Measurements from ENCODE around the gene STOML1.

Gene STOML1

GRCh38 chr15:73949496-73949895 lies 42.6 kb downstream of the STOML1 start:
- peaks cover 7% of the 10 kb centered on the region for H3K27me3 Mint-ChIP-seq (ENCODE audit: low read depth, poor library complexity)
- peaks cover 37% of the 10 kb centered on the region for H3K36me3 Mint-ChIP-seq (ENCODE audit: low read depth)
- no peak overlapping the region for H3K4me3 Mint-ChIP-seq
- no peak for DNase-seq
- no peaks in the 10 kb centered on the region for H3K9me3 Mint-ChIP-seq
- H3K27ac Mint-ChIP-seq, result peak overlapping the region; percentile 44
- H3K4me1 Mint-ChIP-seq, result peaks cover 41% of the 10 kb centered on the region
- TF ChIP-seq, protein P1, sequence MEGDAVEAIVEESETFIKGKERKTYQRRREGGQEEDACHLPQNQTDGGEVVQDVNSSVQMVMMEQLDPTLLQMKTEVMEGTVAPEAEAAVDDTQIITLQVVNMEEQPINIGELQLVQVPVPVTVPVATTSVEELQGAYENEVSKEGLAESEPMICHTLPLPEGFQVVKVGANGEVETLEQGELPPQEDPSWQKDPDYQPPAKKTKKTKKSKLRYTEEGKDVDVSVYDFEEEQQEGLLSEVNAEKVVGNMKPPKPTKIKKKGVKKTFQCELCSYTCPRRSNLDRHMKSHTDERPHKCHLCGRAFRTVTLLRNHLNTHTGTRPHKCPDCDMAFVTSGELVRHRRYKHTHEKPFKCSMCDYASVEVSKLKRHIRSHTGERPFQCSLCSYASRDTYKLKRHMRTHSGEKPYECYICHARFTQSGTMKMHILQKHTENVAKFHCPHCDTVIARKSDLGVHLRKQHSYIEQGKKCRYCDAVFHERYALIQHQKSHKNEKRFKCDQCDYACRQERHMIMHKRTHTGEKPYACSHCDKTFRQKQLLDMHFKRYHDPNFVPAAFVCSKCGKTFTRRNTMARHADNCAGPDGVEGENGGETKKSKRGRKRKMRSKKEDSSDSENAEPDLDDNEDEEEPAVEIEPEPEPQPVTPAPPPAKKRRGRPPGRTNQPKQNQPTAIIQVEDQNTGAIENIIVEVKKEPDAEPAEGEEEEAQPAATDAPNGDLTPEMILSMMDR (IDR thresholded peaks at IDR 0.05), result no peak

DNA sequence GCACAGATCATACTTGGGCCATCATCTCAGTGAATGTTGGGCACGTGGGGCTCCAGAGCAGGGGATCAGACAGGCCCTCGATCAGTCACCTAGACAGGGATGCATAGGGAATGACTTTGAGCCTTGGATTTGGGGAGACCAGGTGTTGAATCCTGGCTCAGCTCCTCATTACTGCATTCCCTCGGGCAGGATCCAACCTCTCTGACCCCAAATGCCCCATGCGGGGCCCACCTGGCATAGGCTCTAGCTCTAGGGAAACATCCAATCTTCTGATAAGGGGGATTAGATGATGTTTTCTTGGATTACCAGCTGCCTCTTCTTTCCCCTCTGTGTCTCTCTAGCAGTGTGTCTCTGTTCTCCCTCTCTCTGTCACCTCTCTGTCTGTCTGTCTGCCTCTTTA lies 43.1 kb downstream of the STOML1 start:
- H3K27me3 Mint-ChIP-seq (ENCODE audit: low read depth, poor library complexity), result peaks cover 7% of the 10 kb centered on the region
- no peaks in the 10 kb centered on the region for H3K9me3 Mint-ChIP-seq
- peak overlapping the region; percentile 44 for H3K27ac Mint-ChIP-seq
- peaks cover 37% of the 10 kb centered on the region for H3K36me3 Mint-ChIP-seq (ENCODE audit: low read depth)
- TF ChIP-seq, protein P1 (IDR thresholded peaks at IDR 0.05), result no peak
- H3K4me3 Mint-ChIP-seq, result no peak overlapping the region
- peaks cover 41% of the 10 kb centered on the region for H3K4me1 Mint-ChIP-seq
- no peak for DNase-seq

DNA sequence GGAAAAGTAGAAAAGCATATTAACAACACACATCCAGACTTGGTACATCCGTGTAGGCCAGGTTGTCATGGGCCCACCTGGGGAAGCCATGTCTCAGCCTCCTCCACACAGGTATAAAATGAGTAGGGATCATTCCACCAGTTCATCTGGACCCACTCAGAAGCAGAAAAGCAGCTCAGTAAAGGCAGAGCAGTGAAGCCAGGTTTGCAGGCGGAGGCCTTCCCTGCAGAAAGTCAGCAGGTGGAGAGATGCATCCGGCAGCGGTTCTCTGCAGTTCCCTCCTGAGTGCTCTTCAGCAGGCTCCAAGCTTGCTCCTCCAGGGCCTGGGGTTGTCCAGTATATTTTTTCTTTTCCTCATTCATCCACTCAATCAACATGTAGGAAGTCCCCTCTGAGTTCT lies 43.7 kb downstream of the STOML1 start:
- TF ChIP-seq, protein P1 (IDR thresholded peaks at IDR 0.05), result no peak
- Mint-ChIP-seq H3K9me3 (no peaks in the 10 kb centered on the region), H3K27ac (peak overlapping the region; percentile 93), H3K4me3 (no peak overlapping the region), H3K4me1 (peaks cover 41% of the 10 kb centered on the region), H3K36me3 (ENCODE audit: low read depth) (peaks cover 37% of the 10 kb centered on the region), H3K27me3 (ENCODE audit: low read depth, poor library complexity) (peaks cover 7% of the 10 kb centered on the region)
- DNase-seq, result no peak

DNA sequence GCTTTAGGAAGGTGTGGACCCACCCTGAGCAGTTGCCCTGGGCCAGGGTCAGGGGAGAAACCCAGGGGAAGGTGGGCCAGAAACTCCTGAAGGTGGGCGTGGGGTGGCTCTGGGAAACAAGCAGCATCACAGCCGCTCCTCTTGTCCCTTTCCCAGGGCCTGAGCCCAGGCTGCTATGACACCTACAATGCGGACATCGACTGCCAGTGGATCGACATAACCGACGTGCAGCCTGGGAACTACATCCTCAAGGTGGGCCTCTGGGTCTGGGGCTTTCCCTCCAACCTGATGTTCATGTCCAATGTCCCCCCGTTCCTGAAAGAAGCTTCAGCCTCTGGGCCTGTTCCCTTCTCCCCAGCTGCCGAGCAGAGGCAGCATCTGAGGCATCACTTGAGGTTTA lies 44.4 kb downstream of the STOML1 start:
- H3K27me3 Mint-ChIP-seq (ENCODE audit: low read depth, poor library complexity), result peaks cover 7% of the 10 kb centered on the region
- no peak overlapping the region for H3K4me3 Mint-ChIP-seq
- peaks cover 37% of the 10 kb centered on the region for H3K36me3 Mint-ChIP-seq (ENCODE audit: low read depth)

GRCh38 chr15:73946795-73947370 lies 45.2 kb downstream of the STOML1 start:
- Mint-ChIP-seq H3K36me3 (ENCODE audit: low read depth) (peaks cover 37% of the 10 kb centered on the region), H3K27ac (no peak overlapping the region), H3K27me3 (ENCODE audit: low read depth, poor library complexity) (peaks cover 7% of the 10 kb centered on the region), H3K9me3 (no peaks in the 10 kb centered on the region), H3K4me1 (peaks cover 39% of the 10 kb centered on the region), H3K4me3 (no peak overlapping the region)
- no peak for DNase-seq
- TF ChIP-seq, protein P1 (IDR thresholded peaks at IDR 0.05), result no peak

More for the DNA sequence above, 44.4 kb downstream of the STOML1 start:
- no peak for DNase-seq
- no peaks in the 10 kb centered on the region for H3K9me3 Mint-ChIP-seq
- TF ChIP-seq, protein P1 (IDR thresholded peaks at IDR 0.05), result no peak
- H3K27ac Mint-ChIP-seq, result no peak overlapping the region
- peaks cover 40% of the 10 kb centered on the region for H3K4me1 Mint-ChIP-seq

GRCh38 chr15:73946046-73946721 lies 45.9 kb downstream of the STOML1 start:
- peaks cover 7% of the 10 kb centered on the region for H3K27me3 Mint-ChIP-seq (ENCODE audit: low read depth, poor library complexity)
- peaks cover 37% of the 10 kb centered on the region for H3K4me1 Mint-ChIP-seq
- no peak overlapping the region for H3K27ac Mint-ChIP-seq
- no peak overlapping the region for H3K4me3 Mint-ChIP-seq
- no peak for DNase-seq
- TF ChIP-seq, protein P1 (IDR thresholded peaks at IDR 0.05), result no peak
- peaks cover 34% of the 10 kb centered on the region for H3K36me3 Mint-ChIP-seq (ENCODE audit: low read depth)
- no peaks in the 10 kb centered on the region for H3K9me3 Mint-ChIP-seq

All from nephron progenitor cell (in vitro differentiated cells).